Parathyroid adenoma (tissue), 2 donors: Measurements from ENCODE around the gene PRSS27.

Source experiments
- H2AFZ ChIP-seq: fragments of 300-600 bp; sonication (generic); one replicate; pipeline ENCODE4 v1.7.0; 2017; ENCODE audit warnings: antibody characterized with exemption, mild to moderate bottlenecking
- H3K27ac ChIP-seq: fragments of 300-600 bp; sonication (generic); one replicate; pipeline ENCODE4 v1.7.0; 2017
- H3K27me3 ChIP-seq: fragments of 300-600 bp; sonication (generic); one replicate; pipeline ENCODE4 v1.7.0; 2017; ENCODE audit warnings: low read length; ENCODE audit not compliant: control insufficient read depth, insufficient read depth
- H3K36me3 ChIP-seq: fragments of 300-600 bp; sonication (generic); one replicate; pipeline ENCODE4 v1.7.0; 2017; ENCODE audit warnings: low read length; ENCODE audit not compliant: control insufficient read depth, insufficient read depth
- H3K4me1 ChIP-seq: fragments of 300-600 bp; sonication (generic); one replicate; pipeline ENCODE4 v1.7.0; 2017; ENCODE audit warnings: control low read depth
- H3K4me2 ChIP-seq: fragments of 300-600 bp; sonication (generic); one replicate; pipeline ENCODE4 v1.7.0; 2017; ENCODE audit warnings: low read length
- H3K4me3 ChIP-seq: fragments of 300-600 bp; sonication (generic); one replicate; pipeline ENCODE4 v1.7.0; 2017; ENCODE audit warnings: low read depth, low read length
- H3K79me2 ChIP-seq: fragments of 300-600 bp; sonication (generic); one replicate; pipeline ENCODE4 v1.7.0; 2017; ENCODE audit warnings: control low read depth
- H3K9ac ChIP-seq: fragments of 300-600 bp; sonication (generic); one replicate; pipeline ENCODE4 v1.7.0; 2017; ENCODE audit warnings: mild to moderate bottlenecking
- H3K9me3 ChIP-seq: fragments of 300-600 bp; sonication (generic); one replicate; pipeline ENCODE4 v1.7.0; 2017; ENCODE audit warnings: low read length; ENCODE audit not compliant: control insufficient read depth
- CTCF ChIP-seq: fragments of 300-600 bp; sonication (generic); IDR thresholded peaks from one replicate; pipeline ENCODE4 v1.7.0; 2017; ENCODE audit warnings: antibody characterized with exemption, mild to moderate bottlenecking
- donor health status: primary hyperparathyroidism.

Gene PRSS27

DNA sequence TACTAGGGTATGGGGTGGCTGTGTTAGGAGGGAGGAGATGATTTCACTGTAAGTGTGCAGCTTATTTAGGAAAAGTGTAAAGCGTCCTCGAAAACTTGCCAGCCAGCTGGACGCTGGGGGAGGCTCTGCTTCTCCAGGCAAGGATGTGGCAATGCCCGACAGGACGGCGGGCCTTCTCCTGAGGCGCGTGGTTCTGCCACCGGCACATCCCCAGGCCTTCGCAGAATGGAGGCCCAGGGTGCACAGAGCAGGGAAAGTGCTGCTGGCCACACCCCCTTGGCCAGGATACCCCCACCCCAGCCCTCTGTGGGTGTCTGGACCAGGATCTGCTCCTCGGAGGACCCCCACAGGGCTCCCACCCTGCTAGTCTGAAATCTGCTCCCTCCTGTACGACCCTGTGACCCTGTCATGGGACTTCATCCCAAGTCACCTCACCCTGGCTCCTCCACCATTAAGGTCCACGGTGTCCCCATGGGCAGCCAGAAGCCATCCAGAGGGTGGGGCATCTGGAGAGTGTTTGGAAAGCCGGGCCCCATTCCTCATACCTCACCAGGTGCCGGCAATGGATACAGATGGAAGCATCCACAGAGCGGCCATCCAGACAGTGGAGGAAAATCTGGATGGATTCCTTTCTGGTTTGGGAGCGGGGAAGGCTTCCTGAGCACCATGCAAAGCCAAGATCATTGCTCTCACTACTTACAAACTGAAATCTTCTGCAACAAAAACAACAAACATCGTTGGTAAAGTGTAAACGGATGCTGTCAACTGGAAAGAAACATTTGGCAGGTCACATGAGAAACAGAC lies 23.2 kb upstream of the PRSS27 start:
- Histone ChIP-seq H3K79me2 (no peaks in the 10 kb centered on the region), H3K27ac (no peak overlapping the region), H3K4me2 (no peak overlapping the region), H2AFZ (no peak overlapping the region), H3K27me3 (no peaks in the 10 kb centered on the region), H3K4me3 (no peak overlapping the region), H3K36me3 (no peaks in the 10 kb centered on the region), H3K4me1 (no peaks in the 10 kb centered on the region), H3K9me3 (no peaks in the 10 kb centered on the region), H3K9ac (no peak overlapping the region)
- TF ChIP-seq CTCF = no peak

DNA sequence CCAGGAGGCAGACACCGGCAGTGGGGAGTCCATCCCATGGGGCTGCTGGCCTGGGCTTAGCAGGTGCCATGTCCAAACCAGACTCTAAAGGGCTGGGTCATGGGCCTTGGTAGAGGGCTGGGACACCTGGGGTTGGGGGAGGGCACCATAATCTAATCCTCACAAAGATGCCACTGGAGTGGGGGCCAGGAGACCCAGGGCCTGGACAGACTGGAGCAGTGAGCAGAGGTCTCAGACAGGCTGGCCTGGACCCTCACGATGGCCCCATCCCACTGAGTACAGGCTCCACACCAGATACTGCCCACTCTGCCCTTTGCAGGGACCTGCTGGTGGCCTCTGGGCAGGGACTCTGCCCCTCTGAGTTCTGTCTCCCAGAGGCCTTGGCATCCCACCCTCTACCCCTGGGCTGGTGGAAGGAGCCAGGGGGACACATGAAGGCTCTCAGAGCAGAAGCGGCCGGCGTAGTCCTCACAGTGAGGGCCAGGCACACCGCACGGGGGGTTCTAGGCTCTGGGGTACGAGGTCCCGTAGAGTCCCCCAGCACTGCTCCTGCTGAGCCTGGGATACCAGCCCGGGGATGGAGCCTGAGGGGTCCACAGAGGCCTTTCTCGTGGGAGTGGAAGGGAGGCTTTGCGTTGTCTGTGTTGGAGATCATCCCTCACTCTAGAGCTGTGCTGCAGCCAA lies 22.4 kb upstream of the PRSS27 start:
- no peaks in the 10 kb centered on the region for H3K4me1 ChIP-seq
- no peaks in the 10 kb centered on the region for H3K9me3 ChIP-seq
- H3K4me2 ChIP-seq = no peak overlapping the region
- H3K9ac ChIP-seq = no peak overlapping the region
- no peaks in the 10 kb centered on the region for H3K79me2 ChIP-seq
- H3K27me3 ChIP-seq = no peaks in the 10 kb centered on the region
- no peaks in the 10 kb centered on the region for H3K36me3 ChIP-seq
- TF ChIP-seq CTCF = no peak
- no peak overlapping the region for H2AFZ ChIP-seq
- H3K27ac ChIP-seq = no peak overlapping the region
- H3K4me3 ChIP-seq = no peak overlapping the region

- Histone ChIP-seq H2AFZ (no peak overlapping the region), H3K4me1 (no peaks in the 10 kb centered on the region), H3K9ac (no peak overlapping the region), H3K79me2 (no peaks in the 10 kb centered on the region), H3K27me3 (no peaks in the 10 kb centered on the region), H3K27ac (no peak overlapping the region), H3K4me3 (no peak overlapping the region), H3K9me3 (no peaks in the 10 kb centered on the region), H3K36me3 (no peaks in the 10 kb centered on the region), H3K4me2 (no peak overlapping the region)
- TF ChIP-seq CTCF = no peak
Observed at GRCh38 chr16:2741168-2741567, 21.1 kb upstream of the PRSS27 start.

DNA sequence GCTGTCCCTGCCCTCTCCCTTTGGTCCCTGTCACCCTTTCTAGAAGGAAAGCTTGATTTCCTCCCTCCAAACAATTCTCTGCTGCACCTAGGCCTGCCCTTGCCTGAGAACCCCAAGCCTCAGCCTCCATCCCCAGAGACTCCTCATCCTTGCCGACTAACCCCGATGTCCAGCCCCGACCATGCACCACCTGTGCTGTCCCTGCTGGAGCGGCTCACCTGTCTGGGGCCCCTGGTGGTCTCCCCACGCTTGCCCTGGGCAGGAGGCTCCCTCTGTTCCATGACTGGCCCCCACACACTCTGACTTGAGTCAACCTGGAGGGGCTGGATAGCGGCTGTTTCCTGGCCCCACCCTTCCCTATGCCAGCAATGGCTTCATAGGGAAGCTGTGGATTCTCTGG lies 20.5 kb upstream of the PRSS27 start:
- Histone ChIP-seq H3K4me2 (no peak overlapping the region), H3K27me3 (no peaks in the 10 kb centered on the region), H3K4me3 (no peak overlapping the region), H3K4me1 (no peaks in the 10 kb centered on the region), H3K36me3 (no peaks in the 10 kb centered on the region), H3K9me3 (no peaks in the 10 kb centered on the region), H3K79me2 (no peaks in the 10 kb centered on the region), H3K27ac (no peak overlapping the region), H2AFZ (no peak overlapping the region), H3K9ac (no peak overlapping the region)
- no peak for TF ChIP-seq CTCF
